Smooth muscle cell (in vitro differentiated cells): ENCODE data around the gene EMILIN1. TPM values are rescaled to one million over a fixed set of nuclear protein-coding genes. Genes with fewer than 3 reads are reported as not detected.

Source experiments
- DNase-seq: peaks from one replicate; lab custom pipeline; 2025; ENCODE audit not compliant: unreplicated experiment; lab: John Stamatoyannopoulos, UW
- H2AFZ ChIP-seq: fragments of 200-600 bp; sonication (generic); 2 replicates; pipeline ENCODE4 v1.6.0; 2016; ENCODE audit warnings: antibody characterized with exemption, low read depth, mild to moderate bottlenecking
- H3F3A ChIP-seq: fragments of 200-600 bp; sonication (generic); 2 replicates; pipeline ENCODE4 v1.6.0; 2017; ENCODE audit warnings: antibody characterized with exemption, low read depth
- H3K27ac ChIP-seq: fragments of 200-600 bp; sonication (generic); 2 replicates; pipeline ENCODE4 v1.5.1; 2016; ENCODE audit warnings: low read depth, mild to moderate bottlenecking
- H3K27me3 ChIP-seq: fragments of 200-600 bp; sonication (generic); 2 replicates; pipeline ENCODE4 v1.6.1; 2016; ENCODE audit warnings: low read depth, mild to moderate bottlenecking
- H3K36me3 ChIP-seq: fragments of 200-600 bp; sonication (generic); 2 replicates; pipeline ENCODE4 v1.5.1; 2016; ENCODE audit warnings: low read depth
- H3K4me1 ChIP-seq: fragments of 200-600 bp; sonication (generic); 2 replicates; pipeline ENCODE4 v1.5.1; 2016; ENCODE audit warnings: low read depth
- H3K4me2 ChIP-seq: fragments of 200-600 bp; sonication (generic); 2 replicates; pipeline ENCODE4 v1.6.0; 2016; ENCODE audit warnings: mild to moderate bottlenecking
- H3K4me3 ChIP-seq: fragments of 200-600 bp; sonication (generic); 2 replicates; pipeline ENCODE4 v1.5.1; 2016; ENCODE audit warnings: mild to moderate bottlenecking
- H3K79me2 ChIP-seq: fragments of 200-600 bp; sonication (generic); 2 replicates; pipeline ENCODE4 v1.6.0; 2016; ENCODE audit warnings: low read depth, mild to moderate bottlenecking
- H3K9ac ChIP-seq: fragments of 200-600 bp; sonication (generic); 2 replicates; pipeline ENCODE4 v1.6.0; 2016; ENCODE audit warnings: low read depth
- H3K9me3 ChIP-seq: fragments of 200-600 bp; sonication (generic); replicated peaks from 2 replicates; pipeline ENCODE4 v1.5.1; 2016; ENCODE audit warnings: low read depth
- H4K20me1 ChIP-seq: fragments of 200-600 bp; sonication (generic); 2 replicates; pipeline ENCODE4 v1.6.0; 2016; ENCODE audit warnings: low read depth
- WGBS: methylation state at CpG from one replicate; pipeline ENCODE4 v1.1.7; 2016; ENCODE audit warnings: low lambda C conversion rate; 5-methylcytosine and 5-hydroxymethylcytosine counted together
- polyA plus RNA-seq: library from polyadenylated mRNA; unstranded; fragments of >200 nt; fragmentation: Nextera tagmentation; extraction: Ambion mirVana; gene quantifications from 2 replicates; pipeline ENCODE4 v1.2.1, GENCODE V29; 2016
- total RNA-seq: library from RNA; depleted of rRNA; stranded (reverse); fragments of >200 nt; gene quantifications from 2 replicates; pipeline ENCODE4 v1.2.3, GENCODE V29; 2014
- TF ChIP-seq, protein P1 (sequence below): fragments of 200-600 bp; sonication (generic); IDR thresholded peaks from 2 replicates; pipeline ENCODE4 v1.5.1; 2017; ENCODE audit warnings: borderline replicate concordance, mild to moderate bottlenecking, antibody characterized with exemption; ENCODE audit not compliant: insufficient read depth, poor library complexity, severe bottlenecking

The EMILIN1 gene
- total RNA-seq (111 and 131 TPM in 2 replicates), polyA plus RNA-seq (330 and 518 TPM in 2 replicates)

DNA sequence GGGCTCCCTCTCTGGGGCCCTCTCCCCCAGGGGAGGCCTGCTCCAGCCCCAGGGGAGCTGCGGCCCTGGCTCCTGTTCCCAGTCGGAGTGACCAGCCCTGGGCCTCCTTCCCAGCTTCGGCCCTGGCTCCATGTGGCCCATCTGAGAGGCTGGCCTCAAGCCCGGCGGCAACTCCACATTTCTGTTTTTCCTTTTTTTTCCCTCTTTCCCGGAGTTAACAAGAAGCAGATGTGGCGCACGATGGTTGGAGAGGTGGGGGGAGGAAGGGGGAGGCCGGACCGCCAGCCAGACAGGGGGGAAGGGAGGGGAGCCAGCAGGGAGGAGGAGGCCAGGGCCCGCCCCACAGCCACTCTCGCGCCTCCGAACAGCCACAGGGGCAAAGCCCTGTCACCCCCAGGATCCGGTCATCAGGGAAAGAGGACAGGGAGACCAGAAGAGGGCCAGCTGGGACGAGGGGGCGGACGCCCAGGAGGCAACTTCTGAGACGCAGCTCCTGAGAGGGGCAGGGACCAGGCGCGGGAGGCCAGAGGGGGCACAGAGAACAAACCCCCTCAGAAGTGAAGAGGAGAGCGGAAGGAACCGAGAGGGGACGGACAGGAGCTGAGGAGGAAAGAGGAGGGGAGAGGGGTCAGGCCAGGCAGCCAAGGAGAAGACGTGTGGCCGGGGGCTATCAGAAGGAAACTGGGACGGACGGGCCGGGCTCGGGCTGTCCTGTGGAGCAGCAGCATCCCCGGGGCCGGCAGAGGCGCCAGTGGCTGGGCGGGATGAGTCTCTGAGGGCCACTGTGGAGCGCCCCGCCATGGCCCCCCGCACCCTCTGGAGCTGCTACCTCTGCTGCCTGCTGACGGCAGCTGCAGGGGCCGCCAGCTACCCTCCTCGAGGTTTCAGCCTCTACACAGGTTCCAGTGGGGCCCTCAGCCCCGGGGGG, at the start of gene EMILIN1:
EMILIN1 (plus strand) TSS at position 349 of the 928 bp plus-strand sequence; CDS start at position 800, 451 bp downstream.
- H3K4me1 ChIP-seq, result peaks cover 12% of the 10 kb centered on the region
- peaks cover 23% of the 10 kb centered on the region for H3K79me2 ChIP-seq
- peak within 1 kb of the TSS; percentile 89 for H3K27ac ChIP-seq
- peaks cover 29% of the 10 kb centered on the region for H3F3A ChIP-seq
- no peaks in the 10 kb centered on the region for H3K36me3 ChIP-seq
- DNase-seq, result peak; percentile 60
- peak within 1 kb of the TSS; percentile 66 for H3K9ac ChIP-seq
- TF ChIP-seq, protein P1, sequence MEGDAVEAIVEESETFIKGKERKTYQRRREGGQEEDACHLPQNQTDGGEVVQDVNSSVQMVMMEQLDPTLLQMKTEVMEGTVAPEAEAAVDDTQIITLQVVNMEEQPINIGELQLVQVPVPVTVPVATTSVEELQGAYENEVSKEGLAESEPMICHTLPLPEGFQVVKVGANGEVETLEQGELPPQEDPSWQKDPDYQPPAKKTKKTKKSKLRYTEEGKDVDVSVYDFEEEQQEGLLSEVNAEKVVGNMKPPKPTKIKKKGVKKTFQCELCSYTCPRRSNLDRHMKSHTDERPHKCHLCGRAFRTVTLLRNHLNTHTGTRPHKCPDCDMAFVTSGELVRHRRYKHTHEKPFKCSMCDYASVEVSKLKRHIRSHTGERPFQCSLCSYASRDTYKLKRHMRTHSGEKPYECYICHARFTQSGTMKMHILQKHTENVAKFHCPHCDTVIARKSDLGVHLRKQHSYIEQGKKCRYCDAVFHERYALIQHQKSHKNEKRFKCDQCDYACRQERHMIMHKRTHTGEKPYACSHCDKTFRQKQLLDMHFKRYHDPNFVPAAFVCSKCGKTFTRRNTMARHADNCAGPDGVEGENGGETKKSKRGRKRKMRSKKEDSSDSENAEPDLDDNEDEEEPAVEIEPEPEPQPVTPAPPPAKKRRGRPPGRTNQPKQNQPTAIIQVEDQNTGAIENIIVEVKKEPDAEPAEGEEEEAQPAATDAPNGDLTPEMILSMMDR, result no peak
- H2AFZ ChIP-seq, result no peak within 1 kb of the TSS
- 42% methylated on average over 34 of the region's 41 CpGs for WGBS
- H3K27me3 ChIP-seq, result no peaks in the 10 kb centered on the region
- H3K4me3 ChIP-seq, result peak within 1 kb of the TSS; percentile 59
- peaks cover 23% of the 10 kb centered on the region for H4K20me1 ChIP-seq
- no peaks in the 10 kb centered on the region for H3K9me3 ChIP-seq
- peak within 1 kb of the TSS; percentile 93 for H3K4me2 ChIP-seq

DNA sequence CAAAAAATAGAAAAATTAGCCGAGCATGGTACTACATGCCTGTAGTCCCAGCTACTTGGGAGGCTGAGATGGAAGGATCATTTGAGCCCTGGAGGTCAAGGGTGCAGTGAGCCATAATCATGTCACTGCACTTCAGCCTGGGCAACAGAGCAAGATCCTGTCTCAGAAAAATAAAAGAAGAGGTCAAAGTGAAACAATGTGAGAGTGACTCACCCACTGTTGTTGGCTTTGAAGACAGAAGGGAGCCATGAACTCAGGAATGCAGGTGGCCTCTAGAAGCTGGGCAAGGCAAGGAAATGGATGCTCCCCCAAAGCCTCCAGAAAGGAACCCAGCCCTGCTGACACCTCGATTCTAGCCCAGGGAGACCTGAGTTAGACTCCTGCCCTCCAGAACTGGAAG, 49.4 kb upstream of the EMILIN1 start:
- H3K4me3 ChIP-seq, result no peak overlapping the region
- TF ChIP-seq, protein P1, result no peak
- no peaks in the 10 kb centered on the region for H3K27me3 ChIP-seq
- peaks cover 35% of the 10 kb centered on the region for H4K20me1 ChIP-seq
- no peak overlapping the region for H2AFZ ChIP-seq
- no peaks in the 10 kb centered on the region for H3K36me3 ChIP-seq
- H3K79me2 ChIP-seq, result peaks cover 22% of the 10 kb centered on the region
- H3K27ac ChIP-seq, result no peak overlapping the region
- 95% methylated on average over 2 of the region's 2 CpGs for WGBS
- H3F3A ChIP-seq, result peaks cover 3% of the 10 kb centered on the region
- H3K9me3 ChIP-seq, result no peaks in the 10 kb centered on the region
- no peak overlapping the region for H3K9ac ChIP-seq
- no peaks in the 10 kb centered on the region for H3K4me1 ChIP-seq
- H3K4me2 ChIP-seq, result no peak overlapping the region
- DNase-seq, result no peak

DNA sequence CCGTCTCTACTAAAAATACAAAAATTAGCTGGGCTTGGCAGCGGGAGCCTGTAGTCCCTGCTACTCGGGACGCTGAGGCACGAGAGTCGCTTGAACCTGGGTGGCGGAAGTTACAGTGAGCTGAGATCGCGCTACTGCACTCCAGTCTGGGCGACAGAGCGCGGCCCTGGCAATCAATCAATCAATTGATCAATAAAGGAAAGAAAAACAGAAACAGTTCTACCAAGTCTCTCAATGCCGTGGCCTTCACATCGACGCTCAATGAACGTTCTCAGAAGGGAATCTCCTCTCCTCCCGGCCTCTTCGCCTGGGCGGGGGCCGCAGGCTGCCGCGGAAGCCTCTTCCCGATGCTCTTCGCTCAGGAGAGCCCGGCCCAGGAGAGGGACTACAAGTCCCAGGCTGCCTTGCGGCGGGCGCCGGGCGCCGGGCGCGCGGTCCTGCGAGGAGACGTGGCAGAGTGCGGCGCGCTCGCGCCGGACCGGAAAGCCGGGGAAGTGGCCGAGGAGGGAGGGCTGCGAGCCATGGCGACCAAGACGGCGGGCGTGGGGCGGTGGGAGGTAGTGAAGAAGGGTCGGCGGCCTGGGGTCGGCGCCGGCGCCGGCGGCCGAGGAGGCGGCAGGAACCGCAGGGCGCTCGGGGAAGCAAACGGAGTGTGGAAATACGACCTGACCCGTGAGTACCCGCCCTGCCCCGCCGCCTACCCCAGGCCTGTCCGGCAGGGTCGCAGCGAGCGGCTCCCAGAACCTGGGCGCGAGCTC, 45.7 kb upstream of the EMILIN1 start, which contains the start of gene TMEM214:
TMEM214 (plus strand) TSS at position 471 of the 758 bp plus-strand sequence; CDS start at position 522, 51 bp downstream.
- Histone ChIP-seq H3K9ac (peak within 1 kb of the TSS; percentile 97), H3K4me1 (no peaks in the 10 kb centered on the region), H3K4me3 (peak within 1 kb of the TSS; percentile 95), H3F3A (peaks cover 11% of the 10 kb centered on the region), H4K20me1 (peaks cover 45% of the 10 kb centered on the region), H2AFZ (peak within 1 kb of the TSS; percentile 94), H3K36me3 (peaks cover 8% of the 10 kb centered on the region), H3K27ac (peak within 1 kb of the TSS; percentile 61), H3K27me3 (no peaks in the 10 kb centered on the region), H3K9me3 (no peaks in the 10 kb centered on the region), H3K79me2 (peaks cover 44% of the 10 kb centered on the region), H3K4me2 (peak within 1 kb of the TSS; percentile 95)
- 2% methylated on average over 64 of the region's 76 CpGs for WGBS
- TF ChIP-seq, protein P1, result no peak
- DNase-seq, result peak; percentile 53
